ENCODE data around the gene APBA2.

The APBA2 gene

GRCh38 chr15:29127506-29128430 is 242.0 kb downstream of the APBA2 start:
- no peak for DNase-seq

GRCh38 chr15:29128671-29129070 is 242.9 kb downstream of the APBA2 start:
- DNase-seq, result no peak

- no peak for DNase-seq
Measured at GRCh38 chr15:29129221-29129620, 243.4 kb downstream of the APBA2 start.

- DNase-seq, result no peak
Measured at GRCh38 chr15:29129926-29130325, 244.2 kb downstream of the APBA2 start.

GRCh38 chr15:29130476-29130875 is 244.7 kb downstream of the APBA2 start:
- no peak for DNase-seq

GRCh38 chr15:29130951-29131839 is 245.4 kb downstream of the APBA2 start:
- DNase-seq, result no peak

- no peak for DNase-seq
Measured at GRCh38 chr15:29131840-29132420, 246.2 kb downstream of the APBA2 start.

GRCh38 chr15:29132735-29133181 is 247.0 kb downstream of the APBA2 start:
- no peak for DNase-seq

- DNase-seq, result no peak
Measured at GRCh38 chr15:29133321-29133720, 247.5 kb downstream of the APBA2 start.

GRCh38 chr15:29133791-29134190 is 248.0 kb downstream of the APBA2 start:
- DNase-seq, result no peak

GRCh38 chr15:29134239-29134638 is 248.5 kb downstream of the APBA2 start:
- DNase-seq, result no peak

- no peak for DNase-seq
Measured at GRCh38 chr15:29134641-29135308, 249.0 kb downstream of the APBA2 start.

- DNase-seq, result no peak
Measured at GRCh38 chr15:29135309-29135657, 249.5 kb downstream of the APBA2 start.

GRCh38 chr15:29135702-29136646 is 250.2 kb downstream of the APBA2 start:
- DNase-seq, result no peak

- no peak for DNase-seq
Measured at GRCh38 chr15:29138260-29138659, 252.5 kb downstream of the APBA2 start.

- no peak for DNase-seq
Measured at GRCh38 chr15:29139072-29139471, 253.3 kb downstream of the APBA2 start.

GRCh38 chr15:29139540-29140459 is 254.0 kb downstream of the APBA2 start:
- DNase-seq, result no peak

GRCh38 chr15:29140475-29141307 is 254.9 kb downstream of the APBA2 start:
- DNase-seq, result no peak

GRCh38 chr15:29141308-29142128 is 255.7 kb downstream of the APBA2 start:
- no peak for DNase-seq

Data from KG1 (cell line).